GM10266 (cell line): Measurements from ENCODE around the gene DDC.

Source experiments
- DNase-seq: peaks from one replicate; pipeline ENCODE4 v3.0.0; 2012; ENCODE audit errors: extremely low spot score
- TF ChIP-seq, protein P1 (sequence below): IDR thresholded peaks from 2 replicates; pipeline ENCODE4 v1.5.1; 2012; ENCODE audit warnings: mild to moderate bottlenecking, low read depth; ENCODE audit not compliant: control insufficient read depth, insufficient read depth; ENCODE audit errors: missing control alignments

The DDC gene

DNA sequence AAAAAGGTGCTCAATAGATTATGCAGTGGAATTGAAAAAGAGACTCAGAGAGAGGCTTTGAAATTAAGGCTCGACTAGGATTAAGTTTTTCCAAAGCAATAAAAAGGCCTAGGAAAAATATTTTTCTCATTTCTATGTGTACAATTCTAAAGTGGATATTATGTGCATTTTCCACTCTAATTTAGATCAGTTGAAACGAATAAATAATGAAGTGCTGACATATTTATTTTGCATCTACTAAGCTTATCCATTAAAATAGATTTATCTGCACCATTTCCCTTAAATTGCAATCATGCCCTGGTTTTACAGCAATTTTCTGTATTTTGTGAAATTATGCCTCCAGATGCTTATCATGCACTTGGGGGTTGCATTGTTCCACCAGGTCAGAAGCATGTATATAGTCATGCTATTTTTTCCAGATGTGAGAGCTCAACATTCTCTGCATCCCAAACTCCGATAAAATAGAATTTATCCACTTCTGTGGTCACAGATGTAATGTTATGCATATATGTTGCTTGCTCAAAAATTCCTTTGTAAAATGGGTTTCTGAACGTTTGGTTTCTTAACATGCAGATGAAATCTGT is 133.4 kb downstream of the DDC start:
- DNase-seq: no peak
- TF ChIP-seq, protein P1, sequence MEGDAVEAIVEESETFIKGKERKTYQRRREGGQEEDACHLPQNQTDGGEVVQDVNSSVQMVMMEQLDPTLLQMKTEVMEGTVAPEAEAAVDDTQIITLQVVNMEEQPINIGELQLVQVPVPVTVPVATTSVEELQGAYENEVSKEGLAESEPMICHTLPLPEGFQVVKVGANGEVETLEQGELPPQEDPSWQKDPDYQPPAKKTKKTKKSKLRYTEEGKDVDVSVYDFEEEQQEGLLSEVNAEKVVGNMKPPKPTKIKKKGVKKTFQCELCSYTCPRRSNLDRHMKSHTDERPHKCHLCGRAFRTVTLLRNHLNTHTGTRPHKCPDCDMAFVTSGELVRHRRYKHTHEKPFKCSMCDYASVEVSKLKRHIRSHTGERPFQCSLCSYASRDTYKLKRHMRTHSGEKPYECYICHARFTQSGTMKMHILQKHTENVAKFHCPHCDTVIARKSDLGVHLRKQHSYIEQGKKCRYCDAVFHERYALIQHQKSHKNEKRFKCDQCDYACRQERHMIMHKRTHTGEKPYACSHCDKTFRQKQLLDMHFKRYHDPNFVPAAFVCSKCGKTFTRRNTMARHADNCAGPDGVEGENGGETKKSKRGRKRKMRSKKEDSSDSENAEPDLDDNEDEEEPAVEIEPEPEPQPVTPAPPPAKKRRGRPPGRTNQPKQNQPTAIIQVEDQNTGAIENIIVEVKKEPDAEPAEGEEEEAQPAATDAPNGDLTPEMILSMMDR: no peak

DNA sequence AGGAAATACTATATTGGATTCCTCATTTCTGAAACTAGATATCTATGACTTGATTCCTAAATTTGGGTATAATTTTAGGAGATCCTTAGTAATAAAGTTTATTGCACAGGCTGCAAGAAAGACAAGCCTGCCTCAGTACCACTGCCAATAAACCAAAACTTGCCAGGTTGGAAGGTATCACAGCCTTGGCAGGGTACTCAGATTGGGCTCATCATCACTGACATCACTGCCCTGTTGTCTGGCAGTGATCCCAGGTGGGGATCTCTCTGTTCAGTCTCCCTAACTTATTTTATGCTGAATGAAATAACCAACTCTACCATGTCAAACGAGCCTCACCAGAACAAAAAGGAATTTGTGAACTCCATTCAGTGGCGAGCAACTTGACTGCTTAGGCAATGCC is 133.9 kb downstream of the DDC start:
- no peak for DNase-seq

DNA sequence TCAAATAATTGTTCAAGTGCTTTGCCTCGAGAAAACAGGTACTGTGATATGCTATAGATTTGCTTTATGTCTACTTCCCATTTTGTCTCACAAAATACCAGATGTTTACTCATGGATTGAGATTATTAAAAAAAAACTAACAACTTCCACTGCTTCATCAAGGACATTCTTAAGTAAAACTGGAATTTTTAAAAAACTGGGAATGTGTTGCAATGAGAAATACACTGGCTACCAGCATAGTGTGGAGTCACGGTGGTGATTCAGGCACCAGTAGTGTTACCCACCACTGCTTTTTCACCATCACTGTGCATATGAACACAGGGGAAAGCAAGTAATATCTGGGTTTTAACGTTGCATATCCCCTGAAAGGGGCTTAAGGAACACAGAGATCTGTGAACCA is 136.3 kb downstream of the DDC start:
- no peak for DNase-seq
- TF ChIP-seq, protein P1: no peak

More for the DNA sequence above, 133.9 kb downstream of the DDC start:
- TF ChIP-seq, protein P1: no peak

DNA sequence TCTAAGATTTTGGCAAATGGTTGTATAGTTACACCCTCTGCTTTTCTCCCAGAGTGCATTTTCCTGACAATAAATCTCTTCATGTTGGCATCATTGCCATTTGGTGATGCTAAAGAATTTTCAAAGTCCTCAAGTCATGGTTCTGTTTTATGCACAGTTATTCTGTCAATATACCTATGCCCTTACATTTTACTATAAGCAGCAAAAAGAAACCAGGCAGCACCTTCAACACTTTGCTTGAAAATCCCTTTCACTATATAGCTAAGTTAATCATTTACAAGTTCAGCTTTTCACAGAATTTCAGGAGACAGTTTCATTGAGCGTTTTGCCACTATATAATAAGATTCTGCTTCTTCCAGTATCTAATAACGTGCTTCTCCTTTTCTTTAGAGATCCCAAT is 137.7 kb downstream of the DDC start:
- TF ChIP-seq, protein P1: no peak
- DNase-seq: no peak

DNA sequence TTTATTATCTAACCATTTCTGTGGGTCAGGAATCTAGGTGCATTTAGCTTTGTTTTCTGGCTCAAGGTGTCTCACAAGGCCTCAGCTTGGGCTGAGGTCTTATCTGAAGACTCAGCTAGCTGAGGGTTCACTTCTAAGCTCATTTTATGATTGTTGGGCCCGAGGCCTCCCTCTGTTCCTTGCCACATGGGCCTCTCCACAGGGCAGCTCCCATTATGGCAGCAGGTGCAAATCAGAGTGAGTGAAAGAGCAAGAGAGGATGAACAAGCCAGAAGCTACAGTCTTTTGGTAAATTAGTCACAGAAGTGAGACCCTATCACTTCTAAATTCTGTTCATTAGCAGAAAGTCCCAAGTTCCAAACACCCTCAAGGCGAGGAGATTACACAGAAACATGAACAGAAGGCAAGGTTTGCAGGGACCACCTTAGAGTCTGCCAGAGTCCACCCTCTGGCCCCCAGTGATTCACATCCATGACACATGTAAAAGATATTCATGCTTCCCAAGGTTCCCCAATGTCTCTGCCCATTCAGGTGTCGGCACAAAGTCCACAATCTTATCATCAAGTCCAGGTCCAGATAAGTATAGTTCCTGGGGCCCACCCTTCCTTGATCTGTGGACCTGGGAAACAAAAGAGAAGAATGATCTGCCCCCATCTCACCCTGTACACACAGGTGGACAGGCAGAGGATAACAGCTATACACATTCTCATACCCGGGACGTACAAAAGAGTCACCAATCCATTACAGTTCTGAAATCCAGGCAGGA is 138.7 kb downstream of the DDC start:
- TF ChIP-seq, protein P1: no peak
- no peak for DNase-seq

DNA sequence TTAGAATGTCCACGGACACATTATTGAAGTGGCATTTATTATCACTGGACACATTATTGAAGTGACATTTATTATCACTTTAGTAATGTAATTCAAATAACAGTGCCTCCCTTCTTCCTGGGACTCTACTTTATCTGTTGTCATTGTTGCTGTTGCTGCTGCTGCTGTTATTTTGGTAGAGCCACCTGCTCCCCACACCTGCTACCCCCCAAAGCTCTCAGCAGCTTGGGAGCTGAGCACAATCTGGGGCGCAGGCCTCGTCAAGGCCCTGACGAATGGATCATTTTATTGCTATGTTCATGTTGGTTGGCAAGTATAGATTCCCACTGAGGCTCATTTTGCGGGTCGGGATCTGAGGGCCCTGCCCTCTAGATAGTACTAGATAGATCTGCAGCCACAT is 139.9 kb downstream of the DDC start:
- TF ChIP-seq, protein P1: no peak
- no peak for DNase-seq

DNA sequence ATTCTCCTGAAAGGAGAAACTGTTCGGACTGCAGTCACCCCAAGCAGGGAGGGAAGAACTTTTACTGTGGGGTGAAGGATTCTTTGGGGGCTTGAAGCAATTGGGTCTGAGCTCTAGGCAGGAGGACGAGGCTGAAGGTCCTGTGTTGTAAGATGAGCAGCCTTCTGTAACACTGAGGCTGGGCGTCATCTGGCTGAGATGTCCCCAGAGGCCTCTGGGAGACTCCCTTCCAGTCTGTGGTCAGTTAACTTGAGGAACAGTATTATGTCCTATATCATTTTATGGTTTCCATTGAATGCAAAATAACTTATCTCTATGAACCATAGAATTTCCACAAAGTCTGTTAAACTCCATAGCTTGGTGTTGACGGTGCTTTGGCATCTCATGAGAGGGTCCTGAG is 141.3 kb downstream of the DDC start:
- TF ChIP-seq, protein P1: no peak
- DNase-seq: no peak
